A673 (cell line): Measurements from ENCODE around the gene TPD52L1.

ENCODE experiments used
- EZH2 ChIP-seq: fragments of 200-600 bp; sonication (generic); IDR thresholded peaks from 2 replicates; pipeline ENCODE4 v1.6.1; 2017; ENCODE audit warnings: borderline replicate concordance, low read depth, mild to moderate bottlenecking, mixed read lengths, antibody characterized with exemption, low read length; ENCODE audit not compliant: poor library complexity, severe bottlenecking
- TF ChIP-seq, protein P1 (sequence below): fragments of 300-800, 200-600 bp; sonication (generic); conservative IDR thresholded peaks from 2 replicates; pipeline ENCODE4 v1.5.1; 2017; ENCODE audit warnings: low read depth, mild to moderate bottlenecking, antibody characterized with exemption, low read length, moderate library complexity, mixed read lengths

DNA sequence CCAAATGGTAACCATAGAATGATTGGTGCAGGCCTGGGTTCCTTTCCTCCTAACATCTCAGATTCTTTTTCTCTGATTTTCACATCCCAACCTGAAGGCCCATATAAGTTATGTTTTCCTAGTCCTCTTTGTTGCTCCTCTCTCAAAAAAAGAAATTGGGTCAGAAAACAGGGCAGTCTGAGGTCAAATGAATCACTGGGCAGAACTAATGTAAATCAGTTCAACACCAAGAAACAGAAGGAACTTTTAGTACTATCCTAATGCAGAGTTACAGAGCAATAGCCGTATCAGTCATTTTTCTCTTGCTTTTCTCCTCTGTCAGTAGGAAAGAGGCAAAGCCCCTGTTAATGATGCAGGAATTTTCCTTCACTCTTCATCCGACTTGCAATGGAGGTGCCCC, 11.0 kb upstream of the TPD52L1 start:
- TF ChIP-seq, protein P1, sequence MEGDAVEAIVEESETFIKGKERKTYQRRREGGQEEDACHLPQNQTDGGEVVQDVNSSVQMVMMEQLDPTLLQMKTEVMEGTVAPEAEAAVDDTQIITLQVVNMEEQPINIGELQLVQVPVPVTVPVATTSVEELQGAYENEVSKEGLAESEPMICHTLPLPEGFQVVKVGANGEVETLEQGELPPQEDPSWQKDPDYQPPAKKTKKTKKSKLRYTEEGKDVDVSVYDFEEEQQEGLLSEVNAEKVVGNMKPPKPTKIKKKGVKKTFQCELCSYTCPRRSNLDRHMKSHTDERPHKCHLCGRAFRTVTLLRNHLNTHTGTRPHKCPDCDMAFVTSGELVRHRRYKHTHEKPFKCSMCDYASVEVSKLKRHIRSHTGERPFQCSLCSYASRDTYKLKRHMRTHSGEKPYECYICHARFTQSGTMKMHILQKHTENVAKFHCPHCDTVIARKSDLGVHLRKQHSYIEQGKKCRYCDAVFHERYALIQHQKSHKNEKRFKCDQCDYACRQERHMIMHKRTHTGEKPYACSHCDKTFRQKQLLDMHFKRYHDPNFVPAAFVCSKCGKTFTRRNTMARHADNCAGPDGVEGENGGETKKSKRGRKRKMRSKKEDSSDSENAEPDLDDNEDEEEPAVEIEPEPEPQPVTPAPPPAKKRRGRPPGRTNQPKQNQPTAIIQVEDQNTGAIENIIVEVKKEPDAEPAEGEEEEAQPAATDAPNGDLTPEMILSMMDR = no peak
- TF ChIP-seq EZH2 = no peak
